GM12878 (cell line): Measurements from ENCODE around the gene ABHD2. TPM values are rescaled to one million over a fixed set of nuclear protein-coding genes. Genes with fewer than 3 reads are reported as not detected.

ENCODE experiments used
- CTCF ChIP-seq, 3 experiments: IDR thresholded peaks in 2 of 3; conservative IDR thresholded peaks in 1 of 3; 2 replicates each; pipeline ENCODE4 v1.5.1; 2011; ENCODE audit warnings: low read depth in 3 of 3, low read length in 3 of 3, mild to moderate bottlenecking in 3 of 3, control low read depth in 2 of 3, moderate library complexity in 2 of 3, inconsistent platforms in 1 of 3, mixed read lengths in 1 of 3; ENCODE audit not compliant: control insufficient read depth in 2 of 3, insufficient read depth in 1 of 3; ENCODE audit errors: extremely low read depth in 1 of 3
- KAT2A ChIP-seq: conservative IDR thresholded peaks from 2 replicates; pipeline ENCODE4 v1.6.1; 2011; ENCODE audit warnings: low read depth, low read length; ENCODE audit not compliant: control insufficient read depth
- POLR2AphosphoS2 ChIP-seq: IDR thresholded peaks from 2 replicates; pipeline ENCODE4 v1.6.1; 2011; ENCODE audit warnings: low read depth, mild to moderate bottlenecking, low read length, improper control_type of control experiment, moderate library complexity
- RBBP5 ChIP-seq: fragments of 200-600 bp; sonication (generic); conservative IDR thresholded peaks from 2 replicates; pipeline ENCODE4 v1.6.1; 2016
- REST ChIP-seq: IDR thresholded peaks from 2 replicates; pipeline ENCODE4 v1.6.1; 2012; ENCODE audit warnings: mild to moderate bottlenecking, low read depth, low read length
- SMC3 ChIP-seq: IDR thresholded peaks from 2 replicates; pipeline ENCODE4 v1.6.1; 2011; ENCODE audit warnings: low read length, improper control_type of control experiment, borderline replicate concordance
- YBX1 ChIP-seq: fragments of 450-650 bp; IDR thresholded peaks from 2 replicates; pipeline ENCODE4 v1.6.1; 2016; ENCODE audit warnings: antibody characterized with exemption
- ZBTB40 ChIP-seq: fragments of 450-650 bp; IDR thresholded peaks from 2 replicates; pipeline ENCODE4 v1.6.1; 2016; ENCODE audit warnings: mild to moderate bottlenecking, moderate library complexity, borderline replicate concordance
- polyA plus RNA-seq, 11 experiments: library from polyadenylated mRNA; depleted of rRNA in 4 of 11; unstranded in 6 of 11; stranded (reverse) in 5 of 11; fragments of >200 nt; fragmentation: Nextera tagmentation in 4 of 11; fragmentation: Illumina TruSeq in 1 of 11; extraction: Ambion mirVana in 4 of 11; extraction: Trizol in 1 of 11; gene quantifications; 1 replicate in 1 of 11; 2 replicates in 10 of 11; pipeline versions ENCODE4 v1.2.1 to v1.2.3, GENCODE V29; 2011 to 2016; ENCODE audit warnings: inconsistent platforms in 2 of 11, missing spikeins in 2 of 11, low read depth in 1 of 11
- total RNA-seq, 4 experiments: library from RNA; depleted of rRNA in 3 of 4; stranded (reverse); fragments of >200 nt in 3 of 4; fragmentation: Illumina TruSeq in 1 of 4; extraction: Trizol in 1 of 4; gene quantifications; 2 replicates each; pipeline versions ENCODE4 v1.2.1 to v1.2.3, GENCODE V29; 2013 to 2021

The ABHD2 gene
- total and polyA plus RNA-seq, 10 of the 15 experiments (the other 5 are each of a cell fraction or from before 2014, with no cell fraction given), result 1.2 to 33.6 (median 20.4) TPM

- peak; percentile 87; the same call in 1 of the 2 replicates for TF ChIP-seq SMC3
- no peak for TF ChIP-seq REST
- TF ChIP-seq POLR2AphosphoS2, result no peak
- TF ChIP-seq YBX1, result no peak
- TF ChIP-seq CTCF (IDR thresholded peaks at IDR 0.05 in 2 of 3, conservative IDR thresholded peaks at IDR 0.05 in 1 of 3; ENCODE audit: control insufficient read depth in 2 of 3, extremely low read depth in 1 of 3, insufficient read depth in 1 of 3, low read depth in 3 of 3, low read length in 3 of 3), result peak; percentile 68 to 82 (median 81)
- TF ChIP-seq KAT2A, result no peak
- TF ChIP-seq ZBTB40, result no peak
- no peak for TF ChIP-seq RBBP5
Observed at GRCh38 chr15:89129123-89129815, 41.0 kb downstream of the ABHD2 start (continued).
